BLaER1 (cell line): ENCODE data around the gene CCDC120.

Source experiments
- H3K27ac ChIP-seq: shearing (Covaris generic); formaldehyde crosslinking; 2 replicates; pipeline ENCODE4 v1.8.1; 2022
- H3K27me3 ChIP-seq: shearing (Covaris generic); formaldehyde crosslinking; 2 replicates; pipeline ENCODE4 v1.8.1; 2022
- H3K36me3 ChIP-seq: shearing (Covaris generic); formaldehyde crosslinking; 2 replicates; pipeline ENCODE4 v1.8.1; 2022
- H3K4me1 ChIP-seq: shearing (Covaris generic); formaldehyde crosslinking; 2 replicates; pipeline ENCODE4 v1.8.1; 2022
- H3K4me2 ChIP-seq: shearing (Covaris generic); formaldehyde crosslinking; 2 replicates; pipeline ENCODE4 v1.8.1; 2022
- H3K4me3 ChIP-seq: shearing (Covaris generic); formaldehyde crosslinking; 2 replicates; pipeline ENCODE4 v1.8.1; 2022
- H3K9ac ChIP-seq: shearing (Covaris generic); formaldehyde crosslinking; 2 replicates; pipeline ENCODE4 v1.8.1; 2022
- H3K9me3 ChIP-seq: shearing (Covaris generic); formaldehyde crosslinking; 2 replicates; pipeline ENCODE4 v1.8.1; 2022
- H4K20me1 ChIP-seq: shearing (Covaris generic); formaldehyde crosslinking; 2 replicates; pipeline ENCODE4 v1.8.1; 2022
- Cebpa-rat ChIP-seq: shearing (Covaris generic); IDR thresholded peaks from 2 replicates; pipeline ENCODE4 v1.8.1; 2022

CCDC120 gene

DNA sequence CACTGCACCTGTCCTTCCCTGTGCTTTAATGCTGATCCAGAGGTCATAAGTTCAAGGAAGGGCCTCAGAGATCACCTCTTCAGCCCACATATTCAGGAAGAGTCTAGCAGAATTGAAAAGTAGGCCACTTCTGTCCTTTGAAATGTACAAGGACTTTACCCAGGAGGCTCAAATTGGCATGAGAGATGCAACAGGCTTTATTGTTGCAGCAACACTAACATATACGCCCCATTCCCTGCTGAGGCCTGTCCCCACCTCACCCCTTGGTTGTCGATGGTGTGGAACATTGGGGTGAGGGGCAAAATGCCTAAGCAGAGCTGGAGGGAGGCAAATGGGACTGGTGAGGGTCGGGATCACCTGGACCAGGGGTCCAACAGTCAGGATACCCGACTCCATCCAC, 12.2 kb downstream of the CCDC120 start:
- H3K36me3 ChIP-seq = peaks cover 11% of the 10 kb centered on the region; the same call in 1 of the 2 replicates
- peaks cover 20% of the 10 kb centered on the region for H3K4me1 ChIP-seq
- H3K27ac ChIP-seq = no peak overlapping the region
- H4K20me1 ChIP-seq = peaks cover 16% of the 10 kb centered on the region
- H3K9me3 ChIP-seq = no peaks in the 10 kb centered on the region; the same call in none of the 2 replicates
- no peak overlapping the region for H3K9ac ChIP-seq
- H3K4me3 ChIP-seq = no peak overlapping the region
- no peak overlapping the region for H3K4me2 ChIP-seq
- H3K27me3 ChIP-seq = 0 out of 2 replicates have a peak, but pooled peaks cover 5% of the 10 kb centered on the region
- TF ChIP-seq Cebpa-rat = no peak

DNA sequence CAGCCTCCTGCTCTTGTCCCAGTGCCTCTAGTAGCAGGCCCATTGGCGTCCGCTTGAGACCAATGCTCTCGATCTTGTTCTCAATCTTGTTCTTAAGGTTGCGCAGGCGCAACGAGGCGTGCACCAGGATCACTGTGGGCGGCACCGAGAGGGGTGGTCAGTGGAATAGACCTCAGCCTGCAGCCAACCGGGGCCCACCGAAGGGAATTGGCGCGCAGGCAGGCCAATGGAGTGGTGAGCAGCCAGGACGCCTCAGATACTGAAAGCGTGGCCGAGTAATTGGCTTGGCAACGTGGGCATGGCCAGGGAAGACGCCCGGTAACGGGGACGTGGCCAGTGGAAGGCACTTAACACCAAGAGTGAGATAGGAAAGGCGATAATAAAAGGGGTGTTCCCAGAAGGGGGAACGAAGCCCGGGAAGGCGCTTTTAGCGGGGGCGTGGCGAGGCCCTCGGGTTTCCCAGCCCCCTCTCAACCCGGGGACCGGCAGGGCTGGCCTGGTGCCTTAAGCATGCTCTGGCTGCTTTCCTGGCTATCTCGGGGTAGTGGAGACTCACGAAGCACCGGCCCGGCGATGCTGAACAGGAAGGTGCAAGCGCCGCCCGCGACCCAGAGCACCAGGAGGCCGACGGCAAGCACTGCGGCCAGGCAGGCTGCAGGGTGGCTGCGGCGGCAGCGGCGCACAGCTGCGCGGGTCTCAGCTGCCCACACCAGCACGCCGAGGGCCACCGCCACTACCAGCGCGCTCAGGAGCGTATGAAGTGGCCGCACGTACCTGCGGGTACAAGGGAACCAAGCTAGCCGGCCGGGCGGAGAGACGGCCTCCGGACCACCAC, 13.3 kb downstream of the CCDC120 start:
- H3K9ac ChIP-seq = no peak overlapping the region
- peak overlapping the region; percentile 75 for H3K4me3 ChIP-seq
- H3K9me3 ChIP-seq = no peaks in the 10 kb centered on the region; the same call in none of the 2 replicates
- no peak for TF ChIP-seq Cebpa-rat
- no peak overlapping the region for H3K27ac ChIP-seq
- H3K27me3 ChIP-seq = peaks cover 7% of the 10 kb centered on the region; the same call in 1 of the 2 replicates
- H3K4me2 ChIP-seq = peak overlapping the region; percentile 82
- H3K36me3 ChIP-seq = peaks cover 11% of the 10 kb centered on the region; the same call in 1 of the 2 replicates
- peaks cover 16% of the 10 kb centered on the region for H4K20me1 ChIP-seq
- H3K4me1 ChIP-seq = peaks cover 20% of the 10 kb centered on the region

DNA sequence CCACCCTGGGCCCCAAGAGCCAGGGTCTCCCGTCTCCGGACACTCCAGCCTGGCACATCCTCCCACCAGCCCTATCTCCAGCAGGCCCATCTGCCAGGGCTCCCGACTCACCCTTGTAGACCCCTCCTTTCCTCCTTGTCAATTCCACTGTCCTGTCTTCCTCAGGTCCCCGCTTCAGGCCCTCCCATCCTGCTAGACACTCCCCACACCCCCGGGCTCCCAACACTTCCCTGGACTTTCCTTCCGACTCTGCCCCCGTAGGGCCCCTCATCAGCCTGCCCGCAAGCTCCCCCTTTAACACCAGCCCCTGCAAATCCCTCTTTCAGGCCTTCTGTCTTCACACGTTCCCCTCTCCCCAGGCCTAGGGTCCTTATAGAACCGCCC, 13.9 kb downstream of the CCDC120 start:
- H3K9me3 ChIP-seq = no peaks in the 10 kb centered on the region; the same call in none of the 2 replicates
- H3K4me1 ChIP-seq = peaks cover 20% of the 10 kb centered on the region
- peak overlapping the region; percentile 64 for H3K9ac ChIP-seq
- peaks cover 14% of the 10 kb centered on the region; the same call in 1 of the 2 replicates for H3K36me3 ChIP-seq
- peaks cover 13% of the 10 kb centered on the region; the same call in 1 of the 2 replicates for H3K27me3 ChIP-seq
- no peak overlapping the region for H3K27ac ChIP-seq
- peak overlapping the region; percentile 75 for H3K4me3 ChIP-seq
- H4K20me1 ChIP-seq = peaks cover 16% of the 10 kb centered on the region
- H3K4me2 ChIP-seq = peak overlapping the region; percentile 82
- no peak for TF ChIP-seq Cebpa-rat

DNA sequence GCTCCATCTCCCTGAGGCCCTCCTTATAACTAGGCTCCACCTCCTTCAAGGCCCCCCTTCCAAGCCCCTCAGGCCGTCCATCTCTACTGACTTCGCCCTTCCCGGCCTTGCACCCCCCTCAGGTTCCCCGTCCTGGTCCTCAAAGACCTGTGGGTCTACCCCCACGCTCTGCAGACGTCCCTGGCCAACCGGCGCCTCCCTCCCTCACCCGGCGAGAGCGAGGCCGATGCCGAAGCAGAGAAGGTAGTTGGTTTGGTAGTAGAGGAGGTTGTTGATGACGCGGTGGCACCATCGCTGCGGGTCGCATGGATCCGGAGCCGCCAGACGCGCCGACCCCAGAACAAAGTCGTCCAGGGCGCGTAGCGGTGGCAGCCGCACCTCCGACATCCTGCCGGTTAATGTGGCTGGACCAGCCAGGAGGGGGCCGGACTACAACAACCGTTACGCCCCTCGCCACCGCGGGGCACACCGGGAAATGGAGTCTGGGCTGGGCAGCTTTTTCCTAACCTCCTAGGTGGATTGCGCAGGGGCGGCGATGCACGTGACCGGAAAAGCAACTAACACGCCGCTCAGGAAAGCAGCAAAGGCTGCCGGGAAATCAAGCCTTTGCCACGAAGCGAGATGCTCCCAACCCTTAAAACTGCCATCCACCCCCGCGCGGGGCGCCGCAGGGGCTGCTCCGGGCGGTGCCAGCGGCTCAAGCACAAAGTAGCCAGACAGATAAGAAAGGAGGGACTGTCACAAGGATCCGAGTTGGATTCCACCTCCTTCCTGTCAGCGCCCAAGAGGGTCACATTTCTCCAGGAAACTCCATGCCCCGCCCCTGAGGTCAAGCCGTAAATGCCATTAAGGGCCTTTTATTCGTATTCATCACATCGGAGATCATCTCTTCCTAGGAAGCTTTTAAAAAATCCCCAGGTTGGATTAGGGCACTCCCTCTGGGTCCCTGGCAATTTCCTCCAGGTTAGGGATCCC, 15.1 kb downstream of the CCDC120 start, which contains the start of gene PRAF2:
TSS of gene PRAF2 (minus strand) at position 402 of the 975 bp plus-strand sequence. CDS start at position 387, 15 bp downstream.
- peak within 1 kb of the TSS; percentile 82 for H3K4me2 ChIP-seq
- H3K27ac ChIP-seq = peak within 1 kb of the TSS; percentile 51; the same call in 1 of the 2 replicates
- peak within 1 kb of the TSS; percentile 64 for H3K9ac ChIP-seq
- H3K4me1 ChIP-seq = peaks cover 20% of the 10 kb centered on the region
- peaks cover 16% of the 10 kb centered on the region; the same call in 1 of the 2 replicates for H3K27me3 ChIP-seq
- TF ChIP-seq Cebpa-rat = no peak
- peak within 1 kb of the TSS; percentile 75 for H3K4me3 ChIP-seq
- peaks cover 16% of the 10 kb centered on the region; the same call in 1 of the 2 replicates for H3K36me3 ChIP-seq
- no peaks in the 10 kb centered on the region; the same call in none of the 2 replicates for H3K9me3 ChIP-seq
- H4K20me1 ChIP-seq = peaks cover 10% of the 10 kb centered on the region

DNA sequence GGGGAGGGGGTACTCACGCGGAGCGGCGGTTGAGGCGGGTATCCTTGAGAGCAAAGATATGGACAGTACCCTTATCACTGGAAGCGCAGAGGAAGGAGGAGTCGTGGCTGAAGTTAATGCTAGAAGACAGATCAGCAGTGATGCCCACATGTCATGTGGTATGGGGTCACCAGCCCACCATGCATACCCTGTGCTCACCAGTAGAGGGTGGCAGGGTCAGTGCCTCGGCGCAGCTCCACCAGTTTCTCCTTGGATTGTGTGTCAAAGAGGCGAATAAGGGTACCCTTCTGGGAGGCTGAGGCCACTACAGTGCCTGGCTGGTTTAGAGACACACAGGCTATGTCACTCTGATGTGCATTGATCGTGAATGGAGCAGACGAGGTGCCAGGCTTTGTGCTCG, 16.5 kb downstream of the CCDC120 start:
- Histone ChIP-seq H3K4me1 (peaks cover 20% of the 10 kb centered on the region), H3K36me3 (peaks cover 10% of the 10 kb centered on the region; the same call in 1 of the 2 replicates), H4K20me1 (0 out of 2 replicates have a peak, but pooled peaks cover 4% of the 10 kb centered on the region), H3K4me3 (no peak overlapping the region), H3K27me3 (peaks cover 12% of the 10 kb centered on the region; the same call in 1 of the 2 replicates), H3K9ac (no peak overlapping the region), H3K27ac (no peak overlapping the region), H3K4me2 (no peak overlapping the region), H3K9me3 (no peaks in the 10 kb centered on the region; the same call in none of the 2 replicates)
- TF ChIP-seq Cebpa-rat = no peak

DNA sequence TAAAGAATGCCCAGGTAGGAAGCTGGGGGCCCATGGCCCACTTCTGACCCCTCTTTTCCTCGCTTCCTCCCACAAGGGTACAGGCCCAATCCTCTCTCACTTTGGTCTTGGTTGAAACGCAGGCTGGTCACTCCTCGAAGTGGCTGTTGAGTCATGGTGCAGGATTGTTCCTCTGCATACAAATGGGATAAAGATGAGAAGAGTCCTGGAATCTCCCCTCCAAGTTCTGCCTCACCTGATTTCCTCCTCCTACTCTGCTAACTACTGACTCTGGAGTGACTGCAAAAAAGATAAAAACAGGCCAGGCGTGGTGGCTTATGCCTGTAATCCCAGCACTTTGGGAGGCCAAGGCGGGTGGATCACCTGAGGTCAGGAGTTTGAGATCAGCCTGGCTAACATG, 19.1 kb downstream of the CCDC120 start:
- TF ChIP-seq Cebpa-rat = no peak
- H3K4me2 ChIP-seq = no peak overlapping the region
- H3K27ac ChIP-seq = no peak overlapping the region
- H3K4me3 ChIP-seq = no peak overlapping the region
- H3K9me3 ChIP-seq = no peaks in the 10 kb centered on the region; the same call in 1 of the 2 replicates
- no peaks in the 10 kb centered on the region for H4K20me1 ChIP-seq
- H3K36me3 ChIP-seq = peaks cover 7% of the 10 kb centered on the region; the same call in 1 of the 2 replicates
- peaks cover 11% of the 10 kb centered on the region for H3K4me1 ChIP-seq
- no peak overlapping the region for H3K9ac ChIP-seq
- H3K27me3 ChIP-seq = peaks cover 12% of the 10 kb centered on the region; the same call in 1 of the 2 replicates

DNA sequence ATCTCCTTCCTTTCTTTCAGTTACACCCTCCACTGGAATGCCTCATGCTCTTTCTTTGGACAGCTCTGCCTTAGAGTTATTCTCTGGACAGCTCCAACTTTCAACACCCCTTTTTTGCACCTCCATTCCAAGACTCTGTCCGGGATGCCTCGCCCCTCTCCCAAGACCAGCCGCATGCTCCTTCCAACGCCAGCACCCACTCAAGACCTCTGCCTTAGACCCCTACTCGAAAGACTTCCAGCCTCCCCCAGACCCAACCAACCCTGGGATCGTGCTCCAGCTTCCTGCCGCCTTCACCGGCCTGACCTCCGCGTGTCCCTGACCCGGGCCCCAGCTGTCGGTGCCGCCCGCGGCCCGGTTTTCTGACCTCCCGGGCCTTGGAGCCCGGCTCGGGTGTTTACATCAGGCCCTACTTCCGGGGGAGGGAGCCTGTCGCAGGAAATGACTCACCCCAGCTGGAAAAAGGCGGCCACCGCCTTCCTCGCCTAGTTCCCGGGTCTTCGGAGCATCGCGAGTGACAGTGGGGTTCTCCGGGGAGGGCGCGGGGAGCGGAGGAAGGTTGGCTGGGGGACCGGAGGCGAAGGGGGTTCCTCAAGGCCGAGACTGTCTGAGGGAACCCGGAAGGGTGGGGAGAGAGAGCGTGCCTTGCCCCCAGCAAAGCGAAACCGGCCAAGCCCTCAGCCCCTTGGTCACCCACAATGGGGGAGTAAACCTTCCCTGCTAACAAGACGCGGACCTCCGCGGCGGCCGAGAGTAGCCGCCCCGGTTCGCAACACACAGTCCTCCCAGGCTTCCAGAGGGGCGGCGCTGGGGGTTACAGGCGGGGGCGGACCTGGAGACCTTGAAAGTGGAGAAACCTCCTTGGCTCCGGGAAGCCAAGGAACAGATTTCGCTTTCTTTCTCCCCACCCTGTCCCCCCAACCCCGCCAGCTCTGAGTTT, 21.0 kb downstream of the CCDC120 start, which contains the start of gene WDR45:
TSS of gene WDR45 (minus strand) at position 399 of the 940 bp plus-strand sequence. CDS start 1,792 bp downstream, outside the sequence.
- Histone ChIP-seq H3K4me2 (peak within 1 kb of the TSS; percentile 85), H3K27me3 (peaks cover 14% of the 10 kb centered on the region; the same call in 1 of the 2 replicates)

DNA sequence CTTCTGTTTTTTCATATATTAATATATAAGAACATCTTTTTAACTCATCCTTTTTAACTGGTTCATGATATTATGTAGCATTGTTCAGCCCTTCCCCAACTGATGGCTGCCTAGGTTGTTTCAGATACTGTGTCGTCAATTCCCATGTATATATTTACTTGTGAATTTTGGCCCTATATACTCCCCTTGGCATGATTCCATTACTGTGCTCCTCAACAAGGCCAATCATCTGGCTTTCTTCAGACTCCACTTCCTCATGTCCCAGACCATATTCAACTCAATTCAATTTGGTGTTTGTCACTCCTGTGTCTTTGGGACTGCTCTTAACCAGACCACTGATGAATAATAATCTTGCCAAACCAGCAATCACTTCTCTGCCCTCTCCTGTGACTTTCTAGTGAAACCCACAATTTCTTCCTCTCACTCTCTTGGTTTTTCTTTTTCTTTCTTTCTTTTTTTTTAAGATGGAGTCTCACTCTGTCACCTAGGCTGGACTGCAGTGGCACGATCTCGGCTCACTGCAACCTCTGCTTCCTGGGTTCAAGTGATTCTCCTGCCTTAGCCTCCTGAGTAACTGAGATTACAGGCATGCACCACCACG, 23.6 kb downstream of the CCDC120 start:
- Histone ChIP-seq H3K27ac (no peak overlapping the region), H3K27me3 (peaks cover 23% of the 10 kb centered on the region; the same call in 1 of the 2 replicates), H3K4me3 (no peak overlapping the region), H3K36me3 (peaks cover 7% of the 10 kb centered on the region; the same call in 1 of the 2 replicates), H3K9me3 (no peaks in the 10 kb centered on the region), H3K4me1 (no peaks in the 10 kb centered on the region), H3K4me2 (no peak overlapping the region), H4K20me1 (no peaks in the 10 kb centered on the region), H3K9ac (no peak overlapping the region)
- no peak for TF ChIP-seq Cebpa-rat

More for the DNA sequence above, 21.0 kb downstream of the CCDC120 start, which contains the start of gene WDR45:
- peak within 1 kb of the TSS; percentile 72 for H3K4me3 ChIP-seq
- peak within 1 kb of the TSS; percentile 78 for H3K9ac ChIP-seq
- peak within 1 kb of the TSS; percentile 80 for H3K27ac ChIP-seq
- no peaks in the 10 kb centered on the region for H3K9me3 ChIP-seq
- no peaks in the 10 kb centered on the region for H4K20me1 ChIP-seq
- peaks cover 7% of the 10 kb centered on the region; the same call in 1 of the 2 replicates for H3K36me3 ChIP-seq
- no peak for TF ChIP-seq Cebpa-rat
- peaks cover under 1% of the 10 kb centered on the region; the same call in 1 of the 2 replicates for H3K4me1 ChIP-seq
